K562 (cell line): ENCODE data around the gene GALNT12. TPM values are rescaled to one million over a fixed set of nuclear protein-coding genes. Genes with fewer than 3 reads are reported as not detected.

Experiments
- E2F3 ChIP-seq: fragments of 250-450 bp; sonication (Bioruptor Pico); IDR thresholded peaks from 2 replicates; pipeline ENCODE4 v1.4.0; 2020; ENCODE audit warnings: mild to moderate bottlenecking
- FUS ChIP-seq: fragments of 200-400 bp; formaldehyde crosslinking; optimal IDR thresholded peaks from 2 replicates; pipeline ENCODE3; 2017; ENCODE audit warnings: low read depth, low read length
- HSF4 ChIP-seq: fragments of 250-450 bp; sonication (Bioruptor Pico); IDR thresholded peaks from 2 replicates; pipeline ENCODE4 v2.1.2; 2022; ENCODE audit warnings: mild to moderate bottlenecking, moderate library complexity, borderline replicate concordance
- ILK ChIP-seq: fragments of 450-650 bp; IDR thresholded peaks from 2 replicates; pipeline ENCODE4 v1.6.1; 2016; ENCODE audit warnings: missing genetic modification characterization, low read depth, mild to moderate bottlenecking, missing compliant biosample characterization, moderate library complexity, borderline replicate concordance
- JUNB ChIP-seq: fragments of 450-650 bp; formaldehyde crosslinking; conservative IDR thresholded peaks from 2 replicates; pipeline ENCODE4 v1.4.0; 2020; ENCODE audit warnings: mild to moderate bottlenecking
- KDM4B ChIP-seq, 2 experiments: fragments of 450-650 bp in 1 of 2; sonication (generic) in 1 of 2; IDR thresholded peaks; 2 replicates each; pipeline ENCODE4 v1.6.1; 2016 to 2017; ENCODE audit warnings: borderline replicate concordance in 2 of 2, antibody characterized with exemption in 1 of 2, low read depth in 1 of 2, mild to moderate bottlenecking in 1 of 2
- LEF1 ChIP-seq: fragments of 450-650 bp; IDR thresholded peaks from 2 replicates; pipeline ENCODE4 v1.6.1; 2016; ENCODE audit warnings: mild to moderate bottlenecking
- NEUROD1 ChIP-seq: fragments of 150-350 bp; IDR thresholded peaks from 2 replicates; pipeline ENCODE4 v1.6.1; 2014; ENCODE audit warnings: borderline replicate concordance, low read length, low read depth; ENCODE audit not compliant: partially characterized antibody
- NUFIP1 ChIP-seq: fragments of 450-650 bp; IDR thresholded peaks from 2 replicates; pipeline ENCODE4 v1.6.1; 2018; ENCODE audit not compliant: partially characterized antibody
- POLR2G ChIP-seq: fragments of 200-400 bp; formaldehyde crosslinking; IDR thresholded peaks from 2 replicates; pipeline ENCODE4 v1.6.1; 2017; ENCODE audit warnings: low read depth, mild to moderate bottlenecking, antibody characterized with exemption, low read length, moderate library complexity
- PRPF4 ChIP-seq: fragments of 200-400 bp; formaldehyde crosslinking; IDR thresholded peaks from one replicate; pipeline ENCODE4 v1.6.1; 2017; ENCODE audit warnings: low read length, low read depth, mild to moderate bottlenecking; ENCODE audit not compliant: insufficient read depth, poor library complexity, severe bottlenecking
- SMAD3 ChIP-seq: fragments of 450-650 bp; formaldehyde crosslinking; conservative IDR thresholded peaks from 2 replicates; pipeline ENCODE4 v1.4.0; 2020; ENCODE audit warnings: mild to moderate bottlenecking
- SMAD4 ChIP-seq: fragments of 250-450 bp; sonication (Bioruptor Pico); conservative IDR thresholded peaks from 2 replicates; pipeline ENCODE4 v1.8.0; 2021; ENCODE audit warnings: inconsistent platforms, mild to moderate bottlenecking, moderate library complexity
- SRSF1 ChIP-seq: fragments of 200-400 bp; formaldehyde crosslinking; IDR thresholded peaks from 2 replicates; pipeline ENCODE4 v1.6.1; 2017; ENCODE audit warnings: mild to moderate bottlenecking, low read depth, low read length, moderate library complexity
- SRSF9 ChIP-seq: fragments of 200-400 bp; formaldehyde crosslinking; IDR thresholded peaks from 2 replicates; pipeline ENCODE4 v1.6.1; 2017; ENCODE audit warnings: low read depth, low read length, borderline replicate concordance
- TOE1 ChIP-seq, 2 experiments: fragments of 450-650 bp in 1 of 2; sonication (generic) in 1 of 2; formaldehyde crosslinking in 1 of 2; IDR thresholded peaks; 2 replicates each; pipeline versions ENCODE4 v1.7.1 to v1.8.0; 2016 to 2022; ENCODE audit warnings: borderline replicate concordance in 2 of 2, mild to moderate bottlenecking in 2 of 2, antibody characterized with exemption in 1 of 2, inconsistent platforms in 1 of 2, low read depth in 1 of 2, missing genetic modification reagents in 1 of 2, moderate library complexity in 1 of 2
- ZZZ3 ChIP-seq: fragments of 450-650 bp; IDR thresholded peaks from 2 replicates; pipeline ENCODE4 v1.6.1; 2016; ENCODE audit warnings: antibody characterized with exemption, mild to moderate bottlenecking, moderate library complexity
- polyA plus RNA-seq, 8 experiments: library from polyadenylated mRNA; depleted of rRNA in 4 of 8; stranded (reverse) in 5 of 8; unstranded in 3 of 8; fragments of >200 nt; fragmentation: Nextera tagmentation in 2 of 8; fragmentation: Illumina TruSeq in 1 of 8; extraction: Ambion mirVana in 2 of 8; extraction: Trizol in 1 of 8; gene quantifications; 2 replicates each; pipeline versions ENCODE4 v1.2.1 to v1.2.3, GENCODE V29; 2011 to 2014; ENCODE audit warnings: inconsistent platforms in 1 of 8, missing spikeins in 1 of 8
- total RNA-seq, 7 experiments: library from RNA; depleted of rRNA in 6 of 7; stranded (reverse); fragments of >200 nt in 6 of 7; fragmentation: Illumina TruSeq in 2 of 7; extraction: Trizol in 2 of 7; gene quantifications; 2 replicates each; pipeline versions ENCODE4 v1.2.1 to v1.2.3, GENCODE V29; 2011 to 2021; ENCODE audit warnings: low replicate concordance in 1 of 7
- TF ChIP-seq, protein P1 (sequence below): sonication (generic); formaldehyde crosslinking; IDR thresholded peaks from 2 replicates; pipeline ENCODE4 v1.8.0; 2022; ENCODE audit warnings: mild to moderate bottlenecking, missing genetic modification reagents
- TF ChIP-seq, protein P2 (sequence below): sonication (generic); formaldehyde crosslinking; IDR thresholded peaks from 2 replicates; pipeline ENCODE4 v1.8.0; 2023; ENCODE audit warnings: mild to moderate bottlenecking, missing genetic modification reagents

Gene GALNT12
- total and polyA plus RNA-seq, 9 of the 15 experiments (the other 6 are each of a cell fraction or from before 2014, with no cell fraction given) = 29.7 to 82.9 (median 44.2) TPM

DNA sequence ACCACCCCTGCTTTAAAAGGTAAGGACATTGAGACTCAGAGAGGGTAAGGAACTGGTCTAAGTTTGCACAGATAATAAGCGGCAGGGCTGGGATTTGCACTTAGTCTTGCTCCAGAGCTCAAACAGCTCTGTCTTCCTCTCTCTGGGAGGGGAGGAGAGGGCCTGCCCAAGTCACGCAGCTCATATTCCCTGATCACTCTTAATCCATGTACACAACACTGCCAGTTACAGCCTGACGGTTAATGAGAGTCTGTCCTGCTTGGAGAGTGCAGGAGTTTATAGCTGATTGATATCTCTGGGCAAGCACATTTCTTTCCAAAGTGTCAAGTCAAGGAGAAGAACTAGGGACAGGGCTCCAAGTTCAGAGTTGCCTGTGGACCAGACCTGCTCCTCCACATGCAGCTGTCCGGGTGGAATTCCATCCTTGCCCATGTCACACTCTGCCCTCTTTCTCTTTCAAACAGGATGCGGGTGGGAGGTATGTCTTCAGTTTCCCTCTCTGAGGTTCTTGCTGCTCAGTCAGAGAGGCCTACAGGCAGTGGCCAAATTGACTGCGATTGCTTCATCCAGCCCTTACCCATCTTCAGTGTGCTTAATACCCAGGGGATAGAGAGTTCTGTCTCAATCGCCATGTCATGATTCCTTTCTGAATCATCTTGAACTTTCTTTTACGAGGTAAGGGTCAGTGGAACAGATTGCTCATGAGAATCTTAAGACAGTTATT is 54.5 kb downstream of the GALNT12 start (continued):
- TF ChIP-seq, protein P1, sequence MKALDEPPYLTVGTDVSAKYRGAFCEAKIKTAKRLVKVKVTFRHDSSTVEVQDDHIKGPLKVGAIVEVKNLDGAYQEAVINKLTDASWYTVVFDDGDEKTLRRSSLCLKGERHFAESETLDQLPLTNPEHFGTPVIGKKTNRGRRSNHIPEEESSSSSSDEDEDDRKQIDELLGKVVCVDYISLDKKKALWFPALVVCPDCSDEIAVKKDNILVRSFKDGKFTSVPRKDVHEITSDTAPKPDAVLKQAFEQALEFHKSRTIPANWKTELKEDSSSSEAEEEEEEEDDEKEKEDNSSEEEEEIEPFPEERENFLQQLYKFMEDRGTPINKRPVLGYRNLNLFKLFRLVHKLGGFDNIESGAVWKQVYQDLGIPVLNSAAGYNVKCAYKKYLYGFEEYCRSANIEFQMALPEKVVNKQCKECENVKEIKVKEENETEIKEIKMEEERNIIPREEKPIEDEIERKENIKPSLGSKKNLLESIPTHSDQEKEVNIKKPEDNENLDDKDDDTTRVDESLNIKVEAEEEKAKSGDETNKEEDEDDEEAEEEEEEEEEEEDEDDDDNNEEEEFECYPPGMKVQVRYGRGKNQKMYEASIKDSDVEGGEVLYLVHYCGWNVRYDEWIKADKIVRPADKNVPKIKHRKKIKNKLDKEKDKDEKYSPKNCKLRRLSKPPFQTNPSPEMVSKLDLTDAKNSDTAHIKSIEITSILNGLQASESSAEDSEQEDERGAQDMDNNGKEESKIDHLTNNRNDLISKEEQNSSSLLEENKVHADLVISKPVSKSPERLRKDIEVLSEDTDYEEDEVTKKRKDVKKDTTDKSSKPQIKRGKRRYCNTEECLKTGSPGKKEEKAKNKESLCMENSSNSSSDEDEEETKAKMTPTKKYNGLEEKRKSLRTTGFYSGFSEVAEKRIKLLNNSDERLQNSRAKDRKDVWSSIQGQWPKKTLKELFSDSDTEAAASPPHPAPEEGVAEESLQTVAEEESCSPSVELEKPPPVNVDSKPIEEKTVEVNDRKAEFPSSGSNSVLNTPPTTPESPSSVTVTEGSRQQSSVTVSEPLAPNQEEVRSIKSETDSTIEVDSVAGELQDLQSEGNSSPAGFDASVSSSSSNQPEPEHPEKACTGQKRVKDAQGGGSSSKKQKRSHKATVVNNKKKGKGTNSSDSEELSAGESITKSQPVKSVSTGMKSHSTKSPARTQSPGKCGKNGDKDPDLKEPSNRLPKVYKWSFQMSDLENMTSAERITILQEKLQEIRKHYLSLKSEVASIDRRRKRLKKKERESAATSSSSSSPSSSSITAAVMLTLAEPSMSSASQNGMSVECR (CRISPR knock-in tag) = no peak
- TF ChIP-seq NUFIP1 (no peak), NEUROD1 (no peak), ZZZ3 (no peak), E2F3 (CRISPR knock-in tag) (no peak), SMAD4 (CRISPR knock-in tag) (no peak), PRPF4 (no peak), SRSF9 (no peak), SMAD3 (CRISPR knock-in tag) (0 out of 2 replicates have a peak, but pooled peaks have one; percentile 41), KDM4B (IDR thresholded peaks at IDR 0.05; ENCODE audit: borderline replicate concordance in 2 of 2, low read depth in 1 of 2) (no peak), ILK (tag) (no peak), TOE1 (IDR thresholded peaks at IDR 0.05; ENCODE audit: borderline replicate concordance) (no peak), TOE1 (CRISPR knock-in tag; IDR thresholded peaks at IDR 0.05; ENCODE audit: borderline replicate concordance, low read depth) (no peak), HSF4 (no peak), LEF1 (no peak), SRSF1 (no peak), FUS (no peak), POLR2G (no peak), JUNB (no peak)
- TF ChIP-seq, protein P2, sequence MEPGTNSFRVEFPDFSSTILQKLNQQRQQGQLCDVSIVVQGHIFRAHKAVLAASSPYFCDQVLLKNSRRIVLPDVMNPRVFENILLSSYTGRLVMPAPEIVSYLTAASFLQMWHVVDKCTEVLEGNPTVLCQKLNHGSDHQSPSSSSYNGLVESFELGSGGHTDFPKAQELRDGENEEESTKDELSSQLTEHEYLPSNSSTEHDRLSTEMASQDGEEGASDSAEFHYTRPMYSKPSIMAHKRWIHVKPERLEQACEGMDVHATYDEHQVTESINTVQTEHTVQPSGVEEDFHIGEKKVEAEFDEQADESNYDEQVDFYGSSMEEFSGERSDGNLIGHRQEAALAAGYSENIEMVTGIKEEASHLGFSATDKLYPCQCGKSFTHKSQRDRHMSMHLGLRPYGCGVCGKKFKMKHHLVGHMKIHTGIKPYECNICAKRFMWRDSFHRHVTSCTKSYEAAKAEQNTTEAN (CRISPR knock-in tag) = no peak
